KG1 (cell line): Measurements from ENCODE around the gene ABHD5.

Experiments used
- DNase-seq: peaks from one replicate; lab custom pipeline; 2025; lab: John Stamatoyannopoulos, UW

Gene ABHD5

GRCh38 chr3:43723121-43723734, 32.5 kb downstream of the ABHD5 start:
- DNase-seq, result no peak

DNA sequence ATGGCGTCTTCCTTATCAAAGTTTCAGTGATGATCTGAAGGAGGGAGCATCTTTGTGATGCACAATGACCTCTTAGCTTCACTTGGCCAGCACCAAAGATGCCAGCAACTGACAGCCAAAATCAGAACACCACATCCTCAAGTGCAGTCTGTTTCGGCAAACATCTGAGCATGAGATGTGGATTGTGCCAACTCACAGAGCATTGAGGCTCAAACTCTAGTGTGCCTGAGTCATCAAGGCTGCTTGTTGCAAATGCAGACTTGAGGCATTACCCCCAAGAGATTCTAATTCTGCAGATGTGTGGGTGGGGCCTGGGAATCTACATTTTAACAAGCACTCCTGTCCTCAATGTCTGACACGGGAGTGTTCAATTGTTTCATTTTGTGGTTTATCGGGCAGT, 35.8 kb downstream of the ABHD5 start:
- no peak for DNase-seq

DNA sequence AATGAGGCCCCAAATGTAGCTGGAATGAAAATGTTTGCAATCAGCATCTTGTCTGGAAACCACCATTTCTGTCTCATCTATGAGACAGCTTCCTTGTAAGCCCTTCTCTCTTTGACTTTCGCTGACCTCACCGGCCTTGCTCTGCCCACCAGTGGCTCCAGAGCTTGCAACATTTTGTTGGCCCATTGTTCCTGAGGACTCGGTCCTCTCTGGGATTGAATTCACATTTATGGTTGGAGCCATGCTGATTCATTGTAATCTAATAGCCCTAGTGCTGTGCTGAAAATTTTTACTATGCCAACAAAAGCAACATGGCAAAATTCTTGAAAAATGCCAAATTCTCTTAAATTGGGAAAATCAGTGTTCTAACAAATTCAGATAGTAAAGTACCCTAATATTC, 37.2 kb downstream of the ABHD5 start:
- no peak for DNase-seq

GRCh38 chr3:43728476-43728875, 37.7 kb downstream of the ABHD5 start:
- no peak for DNase-seq

- no peak for DNase-seq
These were observed 38.2 kb downstream of the ABHD5 start for GRCh38 chr3:43728947-43729346.

DNA sequence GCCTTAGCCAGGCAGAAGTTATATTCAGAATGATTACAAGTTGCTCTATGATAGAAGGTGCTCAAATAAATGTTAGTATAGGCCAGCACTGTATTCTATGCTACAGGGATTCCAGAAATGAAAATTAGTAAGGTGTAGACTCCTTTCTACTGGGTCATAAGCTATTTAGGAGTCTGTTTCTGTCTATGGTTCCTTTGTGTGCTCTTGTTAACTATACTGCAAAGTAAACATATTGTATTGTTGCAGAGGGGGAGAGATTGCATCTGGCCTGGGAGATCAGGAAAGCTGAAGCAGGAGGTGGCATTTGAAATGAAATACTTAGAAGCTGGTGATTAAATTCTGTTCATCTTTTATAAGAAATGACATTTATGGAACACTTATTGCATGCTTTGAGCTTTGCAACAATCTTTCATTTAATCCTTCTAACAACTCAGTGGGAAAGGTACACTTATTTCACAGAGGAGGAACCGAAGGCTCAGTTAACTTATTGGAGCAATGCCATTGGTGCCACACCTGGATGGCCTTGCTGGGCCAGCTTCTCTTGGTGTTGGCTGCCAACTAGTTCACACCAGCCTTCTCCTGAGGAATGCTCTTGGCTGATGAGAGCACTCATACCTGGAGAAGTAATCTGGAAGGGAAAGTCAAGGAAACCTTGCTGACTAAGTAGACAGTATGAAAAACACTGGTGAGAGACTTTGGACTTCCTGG, 39.1 kb downstream of the ABHD5 start:
- no peak for DNase-seq

DNA sequence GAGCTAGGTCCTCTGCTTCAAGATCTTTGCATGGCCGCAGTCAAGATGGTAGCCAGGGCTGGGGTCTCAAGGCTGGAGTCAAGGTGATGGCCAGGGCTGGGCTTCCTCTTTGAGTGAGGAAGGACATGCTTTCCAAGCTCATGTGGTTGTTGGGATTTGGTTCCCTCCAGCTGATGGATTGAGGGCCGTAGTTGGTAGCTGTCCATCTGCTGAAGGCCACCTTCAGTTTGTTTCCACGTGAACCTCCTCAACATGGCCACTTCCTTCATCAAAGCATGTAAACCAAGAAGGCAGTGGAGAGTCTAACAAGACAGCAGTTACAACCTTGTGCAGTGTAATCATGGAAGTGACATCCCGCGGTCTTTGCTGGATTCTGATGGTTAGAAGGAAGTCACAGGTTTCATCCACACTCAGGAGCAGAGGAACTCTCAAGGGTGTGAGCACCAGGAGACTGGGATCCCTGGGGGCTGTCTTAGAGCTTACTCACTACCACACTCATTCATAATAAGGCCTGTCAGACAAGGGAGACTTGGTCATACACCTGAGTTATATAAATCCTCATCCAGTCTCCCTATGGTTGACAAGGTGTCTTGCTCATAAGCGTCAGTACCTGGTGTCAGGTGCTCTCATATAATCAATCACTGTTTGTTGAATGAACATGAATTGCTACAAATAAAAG, 42.1 kb downstream of the ABHD5 start:
- DNase-seq, result no peak

DNA sequence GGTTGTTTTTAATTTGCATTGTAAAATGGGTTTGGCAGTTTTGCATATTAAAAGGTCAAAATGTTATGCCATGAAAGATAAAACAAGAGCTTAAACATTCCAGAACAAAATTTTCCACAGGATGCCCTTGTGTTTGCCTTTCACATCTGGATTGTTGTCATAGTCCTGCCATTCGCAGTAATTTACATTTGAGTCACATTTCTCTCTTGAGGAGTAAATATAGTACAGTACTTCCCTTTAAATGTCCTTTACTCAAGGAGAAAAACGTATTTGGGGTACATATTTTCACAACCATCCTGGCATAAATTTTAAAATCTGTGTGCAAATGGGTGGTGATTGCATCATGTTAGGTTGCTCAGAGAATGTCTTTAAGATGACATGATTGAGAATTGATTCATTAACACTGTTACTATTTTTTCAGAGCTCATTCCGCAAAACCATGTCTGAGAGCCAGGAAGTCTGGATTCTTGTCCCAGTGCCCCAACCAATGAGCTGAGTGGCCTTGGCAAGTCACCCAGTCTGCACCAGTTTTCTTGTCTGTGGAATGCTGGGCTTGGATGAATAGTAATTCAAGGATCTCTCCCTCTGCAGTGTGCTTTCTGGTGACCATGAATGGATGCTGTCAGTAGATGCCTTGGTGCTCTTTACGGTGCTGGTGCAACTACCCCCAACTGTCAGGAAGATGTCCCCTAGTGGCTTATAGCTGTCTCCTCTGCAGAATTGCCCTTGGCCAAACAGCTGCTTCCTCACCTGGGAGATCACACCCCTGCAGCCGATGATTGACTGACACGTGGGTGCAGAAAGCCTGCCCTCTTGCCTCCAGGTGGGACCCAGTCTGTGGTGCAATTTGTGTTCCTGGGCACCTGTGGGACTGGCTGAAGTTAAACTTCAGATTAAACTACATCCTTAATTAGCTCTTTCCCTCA, 43.0 kb downstream of the ABHD5 start:
- no peak for DNase-seq

DNA sequence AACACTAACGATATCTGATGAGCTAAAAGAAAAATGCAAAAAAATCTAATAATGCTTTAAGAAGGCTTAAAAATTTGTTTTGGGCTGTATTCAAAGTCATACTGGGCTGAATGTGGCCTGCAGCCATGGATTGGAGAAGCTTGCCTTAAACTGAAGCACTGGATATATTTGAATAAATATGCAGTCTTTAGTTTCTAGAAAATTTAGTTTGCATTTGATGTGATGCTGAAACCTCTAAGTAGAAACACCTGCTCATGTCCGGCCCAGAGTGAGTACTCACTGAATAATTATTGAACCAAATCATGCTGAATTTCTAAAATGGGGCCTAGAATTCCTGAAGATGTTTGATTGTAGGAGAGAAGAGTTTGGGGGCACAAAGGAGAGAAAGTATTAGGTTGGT, 43.9 kb downstream of the ABHD5 start:
- DNase-seq, result no peak

DNA sequence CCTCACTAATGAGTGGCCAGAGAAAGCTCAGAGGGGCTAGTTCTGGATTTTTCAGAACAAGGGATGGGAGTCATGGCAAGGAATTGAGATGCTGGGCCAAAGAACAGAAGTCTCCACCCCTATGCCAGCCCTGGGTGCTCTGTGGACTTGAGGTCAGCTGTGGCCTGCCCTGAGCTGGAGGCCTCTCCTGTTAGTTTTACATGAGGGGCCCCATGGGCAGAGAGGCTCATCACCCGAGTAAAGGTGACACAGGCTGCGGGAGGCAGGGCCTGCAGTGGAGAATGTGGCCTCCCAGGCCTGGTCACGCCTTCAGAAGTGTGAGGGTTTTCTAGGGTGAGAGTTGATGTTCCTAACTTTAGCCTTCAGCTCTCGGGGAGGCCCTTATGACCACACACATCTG, 44.9 kb downstream of the ABHD5 start:
- no peak for DNase-seq

GRCh38 chr3:43736558-43737440, 46.1 kb downstream of the ABHD5 start:
- DNase-seq, result no peak

GRCh38 chr3:43738305-43738704, 47.6 kb downstream of the ABHD5 start:
- no peak for DNase-seq

DNA sequence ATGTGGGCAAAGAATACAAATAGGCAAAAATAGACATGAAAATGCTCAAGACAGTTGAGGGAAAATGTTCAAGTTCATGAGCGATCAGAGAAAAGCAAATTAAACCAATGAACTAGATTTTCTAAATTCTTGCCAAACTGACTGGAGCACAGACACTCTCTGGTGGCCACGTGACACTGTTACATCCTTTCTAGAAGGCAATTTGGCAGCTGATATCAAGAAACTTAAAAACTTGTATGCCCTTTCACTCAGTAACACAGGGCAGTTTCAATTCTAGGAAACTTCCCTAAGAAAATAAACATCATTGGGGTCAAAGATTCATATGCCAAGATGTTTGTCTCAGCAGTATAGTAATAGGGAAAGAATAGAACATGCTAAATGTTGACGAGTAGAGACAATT, 52.2 kb downstream of the ABHD5 start:
- no peak for DNase-seq

GRCh38 chr3:43747641-43748040, 56.9 kb downstream of the ABHD5 start:
- DNase-seq, result no peak

DNA sequence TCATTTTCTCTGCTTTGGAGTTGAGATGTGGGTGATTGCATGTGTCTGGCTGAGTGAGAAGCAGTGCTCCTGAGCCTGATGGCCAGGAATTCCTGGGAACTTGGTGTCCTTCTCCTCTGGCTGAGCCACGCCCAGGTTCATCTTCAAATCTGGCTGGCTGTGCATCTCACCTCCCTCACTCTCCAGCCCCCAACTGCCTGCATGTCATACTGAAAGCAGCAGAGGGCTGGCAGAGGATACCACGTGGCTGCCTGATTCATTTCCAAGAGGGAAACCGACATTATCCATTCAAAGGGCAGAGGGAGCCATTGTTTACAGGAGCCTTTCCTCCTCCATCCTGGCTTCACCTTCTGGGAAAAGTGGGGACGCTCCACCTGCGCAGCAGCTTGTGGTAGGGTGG, 57.4 kb downstream of the ABHD5 start:
- no peak for DNase-seq

DNA sequence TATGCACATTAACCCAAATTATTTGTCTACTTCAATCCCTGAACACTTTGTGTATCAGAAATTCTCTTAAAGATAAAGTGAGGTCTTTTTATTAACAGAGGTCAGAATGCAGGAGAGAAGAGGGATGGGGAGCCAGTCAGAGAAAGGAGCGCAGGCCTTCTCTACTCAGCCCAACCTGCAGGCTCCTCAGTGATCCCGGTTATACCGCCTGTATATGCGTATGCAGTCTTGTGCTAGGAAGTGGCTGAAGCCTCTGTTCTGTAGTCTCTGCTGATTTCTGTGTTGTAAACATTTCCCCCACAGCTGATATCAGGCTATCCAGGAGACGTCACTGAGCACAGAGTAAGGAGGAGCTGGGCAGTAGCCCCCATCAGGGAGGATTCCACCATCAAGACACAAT, 57.9 kb downstream of the ABHD5 start:
- DNase-seq, result no peak

DNA sequence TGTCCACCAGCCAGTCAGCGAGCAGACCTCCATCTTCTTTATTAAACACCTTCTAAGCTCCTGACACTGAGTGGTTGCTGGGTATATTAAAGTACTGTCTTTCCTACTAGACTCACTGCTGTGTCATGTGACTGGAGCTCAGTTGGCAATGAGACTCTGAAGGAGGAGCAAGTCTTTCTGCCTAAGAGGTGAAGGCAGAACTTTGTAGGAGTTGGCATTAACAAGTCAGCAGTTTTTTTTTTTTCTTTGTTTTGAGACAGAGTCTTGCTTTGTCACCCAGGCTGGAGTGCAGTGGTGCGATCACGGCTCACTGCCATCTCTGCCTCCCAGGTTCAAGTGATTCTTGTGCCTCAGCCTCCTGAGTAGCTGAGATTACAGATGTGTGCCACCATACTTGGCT, 62.2 kb downstream of the ABHD5 start:
- no peak for DNase-seq

- no peak for DNase-seq
These were observed 63.3 kb downstream of the ABHD5 start for GRCh38 chr3:43753741-43754715.

DNA sequence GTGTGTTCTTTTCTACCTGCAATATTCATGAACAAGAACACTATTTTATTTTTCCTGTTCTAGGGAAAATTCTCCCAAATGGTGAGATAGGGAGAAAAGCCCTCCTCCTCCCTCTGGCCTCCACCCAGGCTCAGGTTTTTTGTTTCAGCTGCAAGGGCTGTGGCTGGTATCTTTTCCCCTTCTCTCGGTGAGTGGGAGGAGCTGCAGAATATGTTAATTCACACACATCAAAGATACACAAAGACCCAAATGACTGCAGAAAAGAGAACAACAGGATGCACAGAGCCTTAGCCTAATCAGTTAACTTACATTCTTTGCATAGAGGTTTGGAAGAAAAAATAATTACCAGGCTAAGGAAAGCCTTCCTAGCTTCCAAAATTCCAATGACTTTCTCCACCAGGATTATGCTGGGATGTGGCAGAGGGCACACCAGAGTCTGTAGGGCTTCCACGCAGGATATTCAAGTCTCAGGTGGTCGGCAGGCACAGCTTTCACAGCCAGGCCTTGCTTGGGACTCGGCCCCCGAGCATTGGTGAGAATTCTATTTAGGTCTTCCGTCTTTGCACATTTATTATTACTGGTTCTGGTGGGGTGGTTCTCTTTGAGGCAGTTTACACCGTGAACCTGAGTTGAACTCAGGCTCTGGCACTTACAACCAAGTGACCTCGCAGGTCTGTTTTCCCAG, 64.9 kb downstream of the ABHD5 start:
- no peak for DNase-seq
